CD14-positive monocyte (primary cell): ENCODE data around the gene GPALPP1. TPM values are rescaled to one million over a fixed set of nuclear protein-coding genes. Genes with fewer than 3 reads are reported as not detected.
"Not testable (repeated sequence)": the region's sequence is repeated elsewhere in the genome, so short reads cannot be mapped to it uniquely, and the experiment has no call there.

Experiments used
- DNase-seq, 3 donors: peaks; one replicate each; pipeline ENCODE4 v3.0.0-alpha.2; 2011 to 2022
- H2AFZ ChIP-seq: 2 replicates; pipeline ENCODE4 v1.6.0; 2012; ENCODE audit warnings: mild to moderate bottlenecking, low read depth, low read length, inconsistent platforms; ENCODE audit not compliant: insufficient read depth, poor library complexity, severe bottlenecking
- H3K27ac ChIP-seq, 2 donors: 1 replicate in 1 of 2; 2 replicates in 1 of 2; pipeline ENCODE4 v1.5.1; 2012 to 2013; ENCODE audit warnings: low read length in 2 of 2, control low read depth in 1 of 2, inconsistent platforms in 1 of 2, low read depth in 1 of 2, mild to moderate bottlenecking in 1 of 2
- H3K27me3 ChIP-seq, 2 donors: one replicate each; pipeline versions ENCODE4 v1.6.0 to v1.6.1; 2011 to 2013; ENCODE audit warnings: low read length in 2 of 2; ENCODE audit not compliant: control insufficient read depth in 2 of 2, insufficient read depth in 2 of 2
- H3K36me3 ChIP-seq, 2 donors: replicated peaks in 1 of 2; 1 replicate in 1 of 2; 2 replicates in 1 of 2; pipeline versions ENCODE4 v1.5.1 to v1.6.1; 2012 to 2013; ENCODE audit warnings: low read length in 2 of 2, control low read depth in 1 of 2, inconsistent platforms in 1 of 2, mild to moderate bottlenecking in 1 of 2; ENCODE audit not compliant: insufficient read depth in 2 of 2, control insufficient read depth in 1 of 2
- H3K4me1 ChIP-seq, 2 donors: 1 replicate in 1 of 2; 2 replicates in 1 of 2; pipeline versions ENCODE4 v1.5.1 to v1.6.1; 2012 to 2013; ENCODE audit warnings: low read length in 2 of 2, control low read depth in 1 of 2, inconsistent platforms in 1 of 2, mild to moderate bottlenecking in 1 of 2, moderate library complexity in 1 of 2; ENCODE audit not compliant: insufficient read depth in 2 of 2, control insufficient read depth in 1 of 2
- H3K4me2 ChIP-seq: replicated peaks from 2 replicates; pipeline ENCODE3; 2012; ENCODE audit warnings: low read length, moderate library complexity, mild to moderate bottlenecking; ENCODE audit not compliant: poor library complexity, severe bottlenecking; ENCODE audit errors: extremely low read depth
- H3K4me3 ChIP-seq, 3 experiments: fragments of 200-600 bp in 1 of 3; sonication (generic) in 1 of 3; replicated peaks in 1 of 3; 1 replicate in 2 of 3; 2 replicates in 1 of 3; pipeline ENCODE4 v1.5.1; 2011 to 2013; ENCODE audit warnings: low read length in 3 of 3, mild to moderate bottlenecking in 3 of 3, control low read depth in 2 of 3, low read depth in 2 of 3, inconsistent platforms in 1 of 3, moderate library complexity in 1 of 3
- H3K79me2 ChIP-seq: 2 replicates; pipeline ENCODE4 v1.6.0; 2012; ENCODE audit warnings: mild to moderate bottlenecking, control low read depth, inconsistent platforms, low read length, moderate library complexity; ENCODE audit not compliant: insufficient read depth
- H3K9ac ChIP-seq: 2 replicates; pipeline ENCODE4 v1.6.0; 2017; ENCODE audit warnings: low read length, mild to moderate bottlenecking; ENCODE audit not compliant: insufficient read depth, poor library complexity, severe bottlenecking
- H3K9me3 ChIP-seq, 2 donors: replicated peaks in 1 of 2; 1 replicate in 1 of 2; 2 replicates in 1 of 2; pipeline versions ENCODE4 v1.5.1 to v1.6.1; 2012 to 2013; ENCODE audit warnings: low read length in 2 of 2, control low read depth in 1 of 2; ENCODE audit not compliant: control insufficient read depth in 1 of 2, insufficient read depth in 1 of 2
- H4K20me1 ChIP-seq: 2 replicates; pipeline ENCODE4 v1.6.0; 2012; ENCODE audit warnings: mild to moderate bottlenecking, low read length, control low read depth, moderate library complexity; ENCODE audit not compliant: insufficient read depth
- H3K27ac Mint-ChIP-seq, 7 donors: one replicate each; pipeline ENCODE4 v1.8.0; 2020; ENCODE audit warnings: mild to moderate bottlenecking in 7 of 7, mixed read lengths in 7 of 7, moderate library complexity in 6 of 7, inconsistent platforms in 2 of 7
- H3K27me3 Mint-ChIP-seq, 3 donors: one replicate each; pipeline ENCODE4 v1.8.0; 2021 to 2022; ENCODE audit warnings: low read depth in 3 of 3, mild to moderate bottlenecking in 3 of 3, mixed read lengths in 3 of 3, moderate library complexity in 3 of 3, inconsistent platforms in 1 of 3
- H3K36me3 Mint-ChIP-seq, 2 donors: one replicate each; pipeline ENCODE4 v1.8.0; 2020; ENCODE audit warnings: mixed read lengths in 2 of 2, inconsistent platforms in 1 of 2, mild to moderate bottlenecking in 1 of 2
- H3K4me1 Mint-ChIP-seq: one replicate; pipeline ENCODE4 v1.8.0; 2020; ENCODE audit warnings: mild to moderate bottlenecking, mixed read lengths
- H3K4me3 Mint-ChIP-seq, 2 donors: one replicate each; pipeline ENCODE4 v1.8.0; 2020; ENCODE audit warnings: mild to moderate bottlenecking in 2 of 2, mixed read lengths in 2 of 2, moderate library complexity in 1 of 2
- H3K9me3 Mint-ChIP-seq, 7 donors: one replicate each; pipeline ENCODE4 v1.8.0; 2020 to 2022; ENCODE audit warnings: mixed read lengths in 7 of 7, mild to moderate bottlenecking in 6 of 7, moderate library complexity in 6 of 7, inconsistent platforms in 2 of 7
- CTCF ChIP-seq: fragments of 200-600 bp; IDR thresholded peaks from one replicate; pipeline ENCODE4 v1.8.0; 2022; ENCODE audit warnings: antibody characterized with exemption, mild to moderate bottlenecking
- WGBS: methylation state at CpG from one replicate; pipeline ENCODE4 v1.1.5; 2013; ENCODE audit warnings: missing lambda C conversion rate; ENCODE audit not compliant: insufficient coverage; 5-methylcytosine and 5-hydroxymethylcytosine counted together
- intact Hi-C, 2 donors: fragments of 100-400 bp; cut with micrococcal nuclease; formaldehyde crosslinking; loops; one replicate each; pipeline versions ENCODE4 v1.15.0 to v1.15.1; 2023
- polyA plus RNA-seq, 3 donors: library from polyadenylated mRNA; depleted of rRNA in 1 of 3; unstranded in 2 of 3; stranded (reverse) in 1 of 3; fragments of 300-500 nt in 2 of 3; fragments of >200 nt in 1 of 3; fragmentation: Illumina TruSeq in 2 of 3; gene quantifications; 1 replicate in 2 of 3; 2 replicates in 1 of 3; pipeline ENCODE4 v1.2.3, GENCODE V29; 2012 to 2021

Gene GPALPP1
- polyA plus RNA-seq, 3 donors, result 9.4 to 13.7 (median 11.4) TPM

DNA sequence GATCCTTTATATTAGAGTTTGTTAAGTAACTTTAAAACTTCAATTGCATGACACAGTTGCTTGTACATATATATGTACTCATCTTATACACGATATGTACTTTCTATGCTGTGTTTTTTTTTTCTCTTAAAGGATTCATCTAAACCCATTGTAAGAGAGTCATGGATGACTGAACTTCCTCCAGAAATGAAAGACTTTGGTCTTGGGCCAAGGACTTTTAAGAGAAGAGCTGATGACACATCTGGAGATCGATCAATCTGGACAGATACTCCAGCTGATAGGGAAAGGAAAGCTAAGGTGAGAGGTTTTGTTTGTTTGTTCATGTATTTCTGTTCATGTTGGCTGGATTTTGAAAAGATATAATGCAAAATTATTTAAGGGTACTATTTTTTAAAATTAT is 26.0 kb downstream of the GPALPP1 start:
- no peaks in the 10 kb centered on the region for H3K4me1 Mint-ChIP-seq
- intact Hi-C loops, result no loop called here
- H2AFZ ChIP-seq, result no peak overlapping the region
- no peak overlapping the region for H3K4me3 ChIP-seq
- H3K27ac Mint-ChIP-seq, result no peak overlapping the region
- TF ChIP-seq CTCF, result no peak
- H3K4me3 Mint-ChIP-seq, result no peak overlapping the region
- H3K79me2 ChIP-seq, result no peaks in the 10 kb centered on the region
- H3K36me3 ChIP-seq, result peaks cover 60 to 84% of the 10 kb centered on the region in 2 donors
- no peaks in the 10 kb centered on the region for H3K4me1 ChIP-seq
- no peaks in the 10 kb centered on the region for H4K20me1 ChIP-seq
- no peaks in the 10 kb centered on the region for H3K27me3 ChIP-seq
- peaks cover 43 to 73% of the 10 kb centered on the region in 2 donors for H3K36me3 Mint-ChIP-seq
- H3K9me3 Mint-ChIP-seq, result peaks cover 0 to 10% (median 3%) of the 10 kb centered on the region in 7 donors
- H3K9ac ChIP-seq, result no peak overlapping the region
- H3K9me3 ChIP-seq, result no peaks in the 10 kb centered on the region
- no CpG with 5 or more reads among the region's 2 CpGs for WGBS
- no peak overlapping the region for H3K27ac ChIP-seq
- no peak overlapping the region for H3K4me2 ChIP-seq
- no peak for DNase-seq
- no peaks in the 10 kb centered on the region for H3K27me3 Mint-ChIP-seq

DNA sequence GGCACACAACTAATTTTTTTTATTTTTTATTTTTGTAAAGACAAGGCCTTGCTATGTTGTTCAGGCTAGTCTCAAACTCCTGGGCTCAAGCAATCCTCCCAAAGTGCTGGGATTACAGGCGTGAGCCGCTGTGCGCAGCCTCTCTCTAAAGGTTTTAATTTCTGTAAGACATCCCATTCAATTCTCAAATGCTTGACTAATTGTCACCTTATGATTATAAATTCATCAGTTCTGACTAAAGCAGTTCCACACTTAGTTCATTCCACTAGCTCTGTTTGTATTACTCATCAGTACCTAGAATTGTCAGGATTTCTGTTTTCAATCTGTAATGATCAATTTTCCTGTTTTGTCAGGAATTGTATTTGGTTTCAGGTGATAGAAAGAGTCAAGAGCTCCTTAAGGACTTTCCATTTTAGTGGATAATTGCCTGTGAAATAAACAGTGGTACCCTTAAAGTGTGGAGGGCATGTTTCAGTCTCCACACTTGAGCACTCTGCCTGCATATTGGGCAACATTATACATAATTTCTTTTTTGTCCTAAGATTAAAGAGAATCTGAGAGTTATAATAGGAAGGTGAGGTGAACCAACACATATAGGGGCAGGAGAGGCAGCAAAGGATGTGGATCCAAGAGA is 27.6 kb downstream of the GPALPP1 start:
- Histone ChIP-seq H3K79me2 (no peaks in the 10 kb centered on the region), H3K4me2 (no peak overlapping the region), H3K4me1 (no peaks in the 10 kb centered on the region), H3K27me3 (no peaks in the 10 kb centered on the region), H3K9ac (no peak overlapping the region), H3K27ac (no peak overlapping the region), H3K9me3 (no peaks in the 10 kb centered on the region), H3K4me3 (no peak overlapping the region), H2AFZ (no peak overlapping the region), H4K20me1 (no peaks in the 10 kb centered on the region), H3K36me3 (peaks cover 61 to 84% of the 10 kb centered on the region in 2 donors)
- H3K27me3 Mint-ChIP-seq, result no peaks in the 10 kb centered on the region
- TF ChIP-seq CTCF, result no peak
- H3K4me1 Mint-ChIP-seq, result no peaks in the 10 kb centered on the region
- peaks cover 44 to 73% of the 10 kb centered on the region in 2 donors for H3K36me3 Mint-ChIP-seq
- no peak overlapping the region for H3K27ac Mint-ChIP-seq
- H3K4me3 Mint-ChIP-seq, result no peak overlapping the region
- H3K9me3 Mint-ChIP-seq, result no peaks in the 10 kb centered on the region
- no peak for DNase-seq
- WGBS, result 100% methylated on average over 3 of the region's 3 CpGs
- intact Hi-C loops, result no loop called here

GRCh38 chr13:45019981-45020380 is 30.6 kb downstream of the GPALPP1 start:
- H4K20me1 ChIP-seq, H3K4me3 Mint-ChIP-seq, H3K27ac Mint-ChIP-seq, H3K27me3 Mint-ChIP-seq, DNase-seq, H3K79me2 ChIP-seq, H3K4me2 ChIP-seq, H3K4me3 ChIP-seq, H3K27ac ChIP-seq, H3K4me1 ChIP-seq, H3K9me3 Mint-ChIP-seq, intact Hi-C loops, H3K9me3 ChIP-seq, H3K27me3 ChIP-seq, H2AFZ ChIP-seq, H3K9ac ChIP-seq, H3K4me1 Mint-ChIP-seq: not testable (repeated sequence)
- H3K36me3 Mint-ChIP-seq, result peaks cover 45 to 69% of the 10 kb centered on the region in 2 donors
- WGBS, result 100% methylated on average over 3 of the region's 7 CpGs
- peaks cover 58 to 82% of the 10 kb centered on the region in 2 donors for H3K36me3 ChIP-seq
